NB4 (cell line): Measurements from ENCODE around the gene BTBD9.

ENCODE experiments used
- DNase-seq: peaks from one replicate; pipeline ENCODE4 v3.0.0; 2010; ENCODE audit warnings: low read depth
- H3K4me3 ChIP-seq: one replicate; pipeline ENCODE4 v1.5.1; 2011; ENCODE audit warnings: mild to moderate bottlenecking, low read depth, low read length, moderate library complexity
- CTCF ChIP-seq: IDR thresholded peaks from one replicate; pipeline ENCODE4 v1.5.1; 2012; ENCODE audit warnings: low read depth, low read length
- MAX ChIP-seq: IDR thresholded peaks from 2 replicates; pipeline ENCODE4 v1.6.1; 2011; ENCODE audit warnings: low read depth, low read length
- MYC ChIP-seq: IDR thresholded peaks from 2 replicates; pipeline ENCODE4 v1.6.1; 2011; ENCODE audit warnings: low read depth, low read length
- POLR2A ChIP-seq: IDR thresholded peaks from 2 replicates; pipeline ENCODE4 v1.6.1; 2011; ENCODE audit warnings: mild to moderate bottlenecking; ENCODE audit not compliant: insufficient read length; ENCODE audit errors: extremely low read depth

Gene BTBD9

GRCh38 chr6:38336922-38337321 is 302.8 kb downstream of the BTBD9 start:
- TF ChIP-seq POLR2A (no peak), CTCF (no peak), MYC (no peak)
- no peak overlapping the region for H3K4me3 ChIP-seq
- DNase-seq, result no peak

DNA sequence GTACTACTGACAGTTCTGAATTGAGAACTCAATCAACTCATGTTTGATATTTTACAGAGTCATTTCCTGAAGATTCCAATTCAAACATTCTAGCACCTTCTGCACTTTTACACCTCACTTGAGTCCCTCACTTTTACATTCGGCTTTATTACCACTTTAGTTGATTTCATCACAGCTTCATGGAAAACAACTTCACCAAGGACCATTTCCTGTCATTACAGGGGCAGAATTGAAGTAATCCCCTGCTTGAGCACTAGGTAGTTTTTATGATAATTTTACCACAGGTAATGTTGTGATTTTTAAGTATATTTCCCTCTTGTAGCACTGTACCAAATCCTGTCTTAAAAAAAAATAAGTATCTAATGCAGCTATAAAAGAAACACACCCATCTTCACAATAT is 312.9 kb downstream of the BTBD9 start:
- TF ChIP-seq MYC, result no peak
- no peak for TF ChIP-seq CTCF
- no peak for TF ChIP-seq MAX
- no peak for TF ChIP-seq POLR2A
- H3K4me3 ChIP-seq, result no peak overlapping the region
- DNase-seq, result no peak

- no peak overlapping the region for H3K4me3 ChIP-seq
- no peak for DNase-seq
- TF ChIP-seq CTCF, result no peak
- no peak for TF ChIP-seq POLR2A
- TF ChIP-seq MAX, result no peak
- no peak for TF ChIP-seq MYC
Observed at GRCh38 chr6:38323216-38323615, 316.5 kb downstream of the BTBD9 start.

- DNase-seq, result no peak
- H3K4me3 ChIP-seq, result no peak overlapping the region
- no peak for TF ChIP-seq MAX
- no peak for TF ChIP-seq CTCF
- TF ChIP-seq MYC, result no peak
- no peak for TF ChIP-seq POLR2A
Observed at GRCh38 chr6:38322138-38322537, 317.6 kb downstream of the BTBD9 start.

GRCh38 chr6:38320843-38321242 is 318.9 kb downstream of the BTBD9 start:
- no peak for DNase-seq
- no peak overlapping the region for H3K4me3 ChIP-seq
- no peak for TF ChIP-seq MAX
- no peak for TF ChIP-seq POLR2A

DNA sequence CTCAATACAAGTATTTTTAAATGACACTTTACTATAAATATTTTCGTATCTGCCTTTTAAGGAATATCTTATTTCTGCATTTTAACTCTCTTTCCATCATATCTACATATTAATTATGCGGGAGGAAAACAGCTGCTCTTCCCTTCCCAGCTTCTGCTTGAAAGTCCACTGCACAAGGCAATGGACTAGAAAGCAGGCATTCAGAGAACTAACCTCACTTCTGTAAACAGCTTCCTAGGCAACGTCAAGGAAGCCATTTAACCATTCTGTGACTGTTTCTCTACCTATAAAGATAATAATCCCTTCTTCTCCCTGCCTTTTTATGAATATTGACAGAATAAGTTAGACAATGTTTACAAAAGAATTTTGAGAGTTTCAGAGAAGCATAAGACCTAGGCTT is 319.4 kb downstream of the BTBD9 start:
- no peak for DNase-seq
- no peak overlapping the region for H3K4me3 ChIP-seq
- TF ChIP-seq MYC (no peak), POLR2A (no peak), CTCF (no peak), MAX (no peak)
